Right hindlimb (tissue), 1 donor: Measurements from ENCODE around the gene KCTD3.
A peak's percentile ranks its signal among the peaks of the same experiment; 100 is the strongest.

ENCODE experiments used
- DNase-seq: peaks from one replicate; pipeline ENCODE4 v3.0.0-alpha.2; 2018

The KCTD3 gene

GRCh38 chr1:215607412-215607811 is 40.3 kb downstream of the KCTD3 start:
- no peak for DNase-seq

- no peak for DNase-seq
Measured at GRCh38 chr1:215608646-215609045, 41.5 kb downstream of the KCTD3 start.

- no peak for DNase-seq
Measured at GRCh38 chr1:215612391-215612790, 45.3 kb downstream of the KCTD3 start.

GRCh38 chr1:215617979-215618378 is 50.9 kb downstream of the KCTD3 start:
- DNase-seq: no peak

- DNase-seq: no peak
Measured at GRCh38 chr1:215623162-215623561, 56.1 kb downstream of the KCTD3 start.

- DNase-seq: no peak
Measured at GRCh38 chr1:215625949-215626348, 58.8 kb downstream of the KCTD3 start.

- no peak for DNase-seq
Measured at GRCh38 chr1:215631040-215631439, 63.9 kb downstream of the KCTD3 start.

- no peak for DNase-seq
Measured at GRCh38 chr1:215631489-215631888, 64.4 kb downstream of the KCTD3 start.

- DNase-seq: no peak
Measured at GRCh38 chr1:215635827-215636226, 68.7 kb downstream of the KCTD3 start.

GRCh38 chr1:215636258-215636965 is 69.3 kb downstream of the KCTD3 start:
- peak; percentile 30 for DNase-seq

GRCh38 chr1:215637041-215637573 is 70.0 kb downstream of the KCTD3 start:
- peak; percentile 52 for DNase-seq

GRCh38 chr1:215640429-215641148 is 73.5 kb downstream of the KCTD3 start:
- no peak for DNase-seq

- DNase-seq: no peak
Measured at GRCh38 chr1:215643592-215644321, 76.7 kb downstream of the KCTD3 start.

- DNase-seq: no peak
Measured at GRCh38 chr1:215645182-215645581, 78.1 kb downstream of the KCTD3 start.

GRCh38 chr1:215645861-215646260 is 78.8 kb downstream of the KCTD3 start:
- no peak for DNase-seq

GRCh38 chr1:215647738-215648137 is 80.6 kb downstream of the KCTD3 start:
- no peak for DNase-seq

- DNase-seq: no peak
Measured at GRCh38 chr1:215648957-215649356, 81.9 kb downstream of the KCTD3 start.

GRCh38 chr1:215650446-215651149 is 83.5 kb downstream of the KCTD3 start:
- no peak for DNase-seq

GRCh38 chr1:215651867-215652266 is 84.8 kb downstream of the KCTD3 start:
- DNase-seq: no peak

- DNase-seq: no peak
Measured at GRCh38 chr1:215652371-215652770, 85.3 kb downstream of the KCTD3 start.

GRCh38 chr1:215657047-215657446 is 89.9 kb downstream of the KCTD3 start:
- DNase-seq: no peak

GRCh38 chr1:215660259-215660658 is 93.2 kb downstream of the KCTD3 start:
- DNase-seq: no peak

- DNase-seq: no peak
Measured at GRCh38 chr1:215661033-215661432, 93.9 kb downstream of the KCTD3 start.
